GM10266 (cell line): ENCODE results near the gene KAT2A.

Experiments
- DNase-seq: peaks from one replicate; pipeline ENCODE4 v3.0.0; 2012; ENCODE audit errors: extremely low spot score
- TF ChIP-seq, protein P1 (sequence below): IDR thresholded peaks from 2 replicates; pipeline ENCODE4 v1.5.1; 2012; ENCODE audit warnings: mild to moderate bottlenecking, low read depth; ENCODE audit not compliant: control insufficient read depth, insufficient read depth; ENCODE audit errors: missing control alignments

The KAT2A gene

DNA sequence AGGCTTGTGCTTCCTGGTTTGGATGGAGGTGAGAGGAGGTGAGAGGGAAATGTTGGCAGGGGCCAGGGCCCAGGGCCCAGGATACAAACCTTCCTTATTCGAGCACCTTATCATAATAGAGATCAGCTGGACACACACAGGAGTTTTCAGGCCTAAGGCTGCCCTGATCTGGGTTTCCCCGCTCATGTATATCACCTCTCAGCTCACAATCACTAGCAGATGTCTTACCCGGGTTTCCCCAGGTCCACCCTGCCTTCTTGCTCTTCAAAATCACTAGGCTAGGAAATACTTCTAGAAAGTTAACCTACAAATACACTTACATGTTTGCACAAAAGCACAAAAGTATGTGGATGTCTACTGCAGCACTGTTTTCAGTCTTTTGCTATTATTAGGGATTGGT is 5.7 kb upstream of the KAT2A start:
- TF ChIP-seq, protein P1, sequence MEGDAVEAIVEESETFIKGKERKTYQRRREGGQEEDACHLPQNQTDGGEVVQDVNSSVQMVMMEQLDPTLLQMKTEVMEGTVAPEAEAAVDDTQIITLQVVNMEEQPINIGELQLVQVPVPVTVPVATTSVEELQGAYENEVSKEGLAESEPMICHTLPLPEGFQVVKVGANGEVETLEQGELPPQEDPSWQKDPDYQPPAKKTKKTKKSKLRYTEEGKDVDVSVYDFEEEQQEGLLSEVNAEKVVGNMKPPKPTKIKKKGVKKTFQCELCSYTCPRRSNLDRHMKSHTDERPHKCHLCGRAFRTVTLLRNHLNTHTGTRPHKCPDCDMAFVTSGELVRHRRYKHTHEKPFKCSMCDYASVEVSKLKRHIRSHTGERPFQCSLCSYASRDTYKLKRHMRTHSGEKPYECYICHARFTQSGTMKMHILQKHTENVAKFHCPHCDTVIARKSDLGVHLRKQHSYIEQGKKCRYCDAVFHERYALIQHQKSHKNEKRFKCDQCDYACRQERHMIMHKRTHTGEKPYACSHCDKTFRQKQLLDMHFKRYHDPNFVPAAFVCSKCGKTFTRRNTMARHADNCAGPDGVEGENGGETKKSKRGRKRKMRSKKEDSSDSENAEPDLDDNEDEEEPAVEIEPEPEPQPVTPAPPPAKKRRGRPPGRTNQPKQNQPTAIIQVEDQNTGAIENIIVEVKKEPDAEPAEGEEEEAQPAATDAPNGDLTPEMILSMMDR, result no peak

GRCh38 chr17:42125565-42125964 is 4.4 kb upstream of the KAT2A start:
- TF ChIP-seq, protein P1, result no peak
- no peak for DNase-seq

More for the DNA sequence above, 5.7 kb upstream of the KAT2A start:
- DNase-seq, result no peak

- TF ChIP-seq, protein P1, result no peak
- no peak for DNase-seq
These were observed 3.1 kb upstream of the KAT2A start for GRCh38 chr17:42124256-42124655.

GRCh38 chr17:42122371-42123303 is 1.5 kb upstream of the KAT2A start, which contains the start of gene HSPB9:
Gene HSPB9 (plus strand): TSS chr17:42122804. CDS start chr17:42122851, 47 bp downstream.
- TF ChIP-seq, protein P1, result no peak
- DNase-seq, result no peak

DNA sequence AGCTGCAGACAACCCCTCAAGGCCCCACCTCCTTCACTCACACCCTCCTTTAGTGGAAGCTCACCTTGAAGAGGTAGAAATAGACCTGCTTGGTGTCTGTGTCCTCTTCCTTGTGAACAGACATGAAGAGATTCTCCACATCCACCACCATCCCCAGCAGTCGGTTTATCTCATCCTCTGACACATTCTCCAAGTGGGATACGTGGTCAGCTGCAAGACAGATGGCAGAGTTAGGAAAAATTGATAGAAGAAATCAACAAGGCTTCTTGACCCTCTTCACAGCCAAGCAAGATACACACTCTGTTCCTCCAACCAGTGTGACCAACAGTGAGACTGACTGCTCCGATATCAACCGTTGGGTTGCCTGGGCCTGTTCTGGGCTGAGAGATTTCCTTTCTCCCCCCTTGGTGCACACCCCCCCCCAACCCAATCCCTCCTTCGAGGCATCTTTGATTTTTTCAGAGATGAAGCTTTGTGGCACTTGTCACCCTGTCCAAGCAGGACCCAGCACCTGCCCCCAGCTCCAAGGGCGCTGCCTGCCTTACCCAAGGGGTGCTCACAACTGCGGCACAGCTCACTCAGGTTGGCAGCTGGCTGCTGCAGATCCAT is 902 bp downstream of the KAT2A start:
- DNase-seq, result no peak
- TF ChIP-seq, protein P1, result no peak

DNA sequence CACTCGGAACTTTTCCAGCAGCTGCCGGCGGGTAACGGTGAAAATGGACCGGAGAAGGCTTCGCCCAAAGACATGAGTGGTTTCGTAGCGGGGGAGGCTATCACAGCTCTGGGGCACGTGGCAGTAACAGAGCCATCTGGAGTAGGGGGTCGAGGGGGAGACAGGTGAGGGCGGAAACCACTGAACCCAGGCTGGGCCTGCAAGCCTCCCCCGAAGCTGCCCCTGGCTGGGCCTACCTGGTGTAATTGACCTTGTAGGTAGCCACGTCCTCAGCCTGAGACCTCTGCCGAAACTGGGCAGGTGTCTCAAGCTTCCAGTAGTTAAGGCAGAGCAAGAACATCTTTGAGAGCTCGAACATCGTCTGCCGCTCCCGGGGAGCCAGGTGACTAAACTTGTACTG is 1.9 kb downstream of the KAT2A start:
- DNase-seq, result no peak
- TF ChIP-seq, protein P1, result no peak

GRCh38 chr17:42118545-42118944 is 2.6 kb downstream of the KAT2A start:
- TF ChIP-seq, protein P1, result peak; percentile 63
- peak; percentile 71 for DNase-seq
